ENCODE measurements around the gene TM4SF20.

TM4SF20 gene

DNA sequence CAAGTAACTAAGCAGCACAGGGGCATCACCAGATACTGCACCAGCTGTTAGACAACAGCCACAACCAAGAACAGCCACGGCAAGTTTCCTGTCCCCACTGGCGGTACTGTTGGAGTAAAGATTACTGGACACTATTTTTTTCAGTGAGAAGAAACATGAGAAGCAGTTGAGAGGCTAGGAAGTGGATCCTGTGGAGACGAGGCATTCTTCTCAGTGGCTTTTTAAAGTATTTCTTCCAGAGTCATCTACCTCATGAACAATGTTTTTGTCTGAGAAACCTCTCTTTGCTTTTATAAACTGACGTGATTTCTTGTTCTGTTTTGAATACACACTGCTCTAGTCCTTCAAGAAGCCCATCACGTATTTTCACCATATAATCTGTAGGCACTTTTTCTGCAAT is 18.8 kb downstream of the TM4SF20 start:
- in situ Hi-C loops (cut with MboI; ENCODE audit: low pct_unique_long_range_greater_than_20kb, low sequenced_read_pairs, unreplicated experiment), result no loop called here
- TF ChIP-seq CTCF (IDR thresholded peaks at IDR 0.05; ENCODE audit: extremely low read depth, insufficient read depth, missing control alignments), result no peak
- no peak for DNase-seq (ENCODE audit: low spot score)

GRCh38 chr2:227351639-227352038 is 27.5 kb downstream of the TM4SF20 start:
- in situ Hi-C loops (cut with MboI; ENCODE audit: low pct_unique_long_range_greater_than_20kb, low sequenced_read_pairs, unreplicated experiment), result no loop called here
- peak; percentile 17 for DNase-seq (ENCODE audit: low spot score)
- TF ChIP-seq CTCF (IDR thresholded peaks at IDR 0.05; ENCODE audit: extremely low read depth, insufficient read depth, missing control alignments), result no peak

DNA sequence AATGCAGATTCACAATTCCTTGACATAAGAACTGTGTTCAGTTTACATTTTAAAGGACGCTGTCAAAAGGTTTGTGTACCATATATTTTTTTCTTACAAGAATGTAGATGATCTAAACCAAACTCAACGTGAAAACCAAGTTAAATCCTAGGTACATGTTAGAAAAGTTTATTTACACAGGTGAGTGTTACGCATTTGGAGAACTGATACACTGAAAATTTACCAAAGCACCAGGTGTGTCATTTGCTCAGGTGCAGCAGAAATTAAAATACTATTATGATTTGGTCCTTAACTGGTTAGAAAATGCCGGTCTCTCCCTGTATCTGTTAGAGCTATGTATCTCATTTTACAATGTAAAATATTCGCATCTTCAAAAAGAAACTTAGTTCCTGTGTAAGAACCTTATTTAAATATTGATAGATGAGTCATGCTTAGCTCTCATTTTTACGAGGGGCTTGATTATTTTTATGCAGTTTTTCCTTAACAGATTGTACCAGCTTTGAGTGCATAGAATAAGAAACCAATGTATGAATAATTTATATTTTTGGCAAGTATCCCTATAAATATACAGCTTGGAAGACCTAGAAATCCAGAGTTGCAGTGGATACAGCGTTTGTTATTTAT is 29.0 kb downstream of the TM4SF20 start:
- no peak for TF ChIP-seq CTCF (IDR thresholded peaks at IDR 0.05; ENCODE audit: extremely low read depth, insufficient read depth, missing control alignments)
- DNase-seq (ENCODE audit: low spot score), result no peak
- in situ Hi-C loops (cut with MboI; ENCODE audit: low pct_unique_long_range_greater_than_20kb, low sequenced_read_pairs, unreplicated experiment), result no loop called here

GRCh38 chr2:227348324-227348723 is 30.8 kb downstream of the TM4SF20 start:
- in situ Hi-C loops (cut with MboI; ENCODE audit: low pct_unique_long_range_greater_than_20kb, low sequenced_read_pairs, unreplicated experiment), result no loop called here
- no peak for TF ChIP-seq CTCF (IDR thresholded peaks at IDR 0.05; ENCODE audit: extremely low read depth, insufficient read depth, missing control alignments)
- no peak for DNase-seq (ENCODE audit: low spot score)

GRCh38 chr2:227347117-227347516 is 32.0 kb downstream of the TM4SF20 start:
- TF ChIP-seq CTCF (IDR thresholded peaks at IDR 0.05; ENCODE audit: extremely low read depth, insufficient read depth, missing control alignments), result no peak
- in situ Hi-C loops (cut with MboI; ENCODE audit: low pct_unique_long_range_greater_than_20kb, low sequenced_read_pairs, unreplicated experiment), result no loop called here
- no peak for DNase-seq (ENCODE audit: low spot score)

DNA sequence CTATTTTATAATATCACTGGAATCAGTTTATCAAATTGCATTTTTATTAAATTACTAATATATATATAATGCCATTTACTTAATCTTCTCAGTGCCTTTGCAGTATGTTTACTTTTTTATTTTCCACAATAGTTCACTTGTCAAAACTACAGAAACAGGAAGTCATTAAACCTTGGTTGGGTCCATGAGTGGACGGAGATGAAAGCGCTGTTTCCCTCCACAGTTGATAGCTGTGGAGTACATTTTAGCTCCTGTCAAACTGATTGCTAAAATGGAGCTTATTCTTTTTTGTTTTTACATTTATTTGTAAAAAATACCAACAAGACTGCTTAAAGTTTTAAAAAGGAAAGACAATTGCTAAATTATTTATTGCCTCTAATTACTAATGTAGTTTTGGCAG is 34.9 kb downstream of the TM4SF20 start:
- DNase-seq (ENCODE audit: low spot score), result no peak
- TF ChIP-seq CTCF (IDR thresholded peaks at IDR 0.05; ENCODE audit: extremely low read depth, insufficient read depth, missing control alignments), result no peak
- in situ Hi-C loops (cut with MboI; ENCODE audit: low pct_unique_long_range_greater_than_20kb, low sequenced_read_pairs, unreplicated experiment), result no loop called here

GRCh38 chr2:227341553-227341952 is 37.6 kb downstream of the TM4SF20 start:
- DNase-seq (ENCODE audit: low spot score), result no peak
- in situ Hi-C loops (cut with MboI; ENCODE audit: low pct_unique_long_range_greater_than_20kb, low sequenced_read_pairs, unreplicated experiment), result no loop called here
- TF ChIP-seq CTCF (IDR thresholded peaks at IDR 0.05; ENCODE audit: extremely low read depth, insufficient read depth, missing control alignments), result no peak
